Activated naive CD8-positive, alpha-beta T cell treated with anti-CD3 and anti-CD28 coated beads, Interleukin-2, amount 50 U/mL, for 24 hours (primary cell): Measurements from ENCODE around the gene PEX3.
"Not testable (repeated sequence)": the region's sequence is repeated elsewhere in the genome, so short reads cannot be mapped to it uniquely, and the experiment has no call there.

ENCODE experiments used
- ATAC-seq: fragments of 150-1000 bp; cut with Tn5 transposase; one replicate; pipeline ENCODE4 v1.10.0; 2021
- DNase-seq: peaks from one replicate; pipeline ENCODE4 v3.0.0; 2021
- H3K27ac Mint-ChIP-seq: one replicate; pipeline ENCODE4 v1.8.0; 2021; ENCODE audit warnings: mild to moderate bottlenecking, mixed read lengths
- H3K27me3 Mint-ChIP-seq: one replicate; pipeline ENCODE4 v1.8.0; 2021; ENCODE audit warnings: mixed read lengths
- H3K36me3 Mint-ChIP-seq: one replicate; pipeline ENCODE4 v1.8.0; 2021; ENCODE audit warnings: low read depth, mixed read lengths
- H3K4me1 Mint-ChIP-seq: one replicate; pipeline ENCODE4 v1.8.0; 2021; ENCODE audit warnings: mixed read lengths
- H3K4me3 Mint-ChIP-seq: one replicate; pipeline ENCODE4 v1.8.0; 2021; ENCODE audit warnings: mild to moderate bottlenecking, moderate library complexity, mixed read lengths
- H3K9me3 Mint-ChIP-seq: one replicate; pipeline ENCODE4 v1.8.0; 2021; ENCODE audit warnings: mixed read lengths

Gene PEX3

GRCh38 chr6:143507358-143508145 is 56.9 kb downstream of the PEX3 start:
- Mint-ChIP-seq H3K4me1 (peaks cover 25% of the 10 kb centered on the region), H3K27ac (no peak overlapping the region), H3K36me3 (peaks cover 13% of the 10 kb centered on the region), H3K9me3 (no peaks in the 10 kb centered on the region), H3K4me3 (no peak overlapping the region), H3K27me3 (no peaks in the 10 kb centered on the region)
- no peak for DNase-seq
- ATAC-seq = no peak

DNA sequence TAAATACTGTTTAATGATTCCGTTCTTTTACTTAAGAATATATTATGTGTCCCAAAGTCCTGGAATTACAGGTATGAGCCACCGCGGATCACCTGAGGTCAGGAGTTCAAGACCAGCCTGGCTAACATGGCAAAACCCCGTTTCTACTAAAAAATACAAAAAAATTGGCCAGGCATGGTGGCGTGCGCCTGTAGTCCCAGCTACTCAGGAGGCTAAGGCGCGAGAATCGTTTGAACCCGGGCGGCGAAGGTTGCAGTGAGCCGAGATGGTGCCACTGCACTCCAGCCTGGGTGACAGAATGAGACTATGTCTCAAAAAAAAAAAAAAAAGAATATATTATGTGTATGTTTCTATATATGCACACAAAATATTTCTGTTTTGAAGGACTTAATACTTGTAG is 59.7 kb downstream of the PEX3 start:
- not testable (repeated sequence) for H3K27ac Mint-ChIP-seq, H3K27me3 Mint-ChIP-seq, H3K9me3 Mint-ChIP-seq, ATAC-seq, DNase-seq
- H3K4me1 Mint-ChIP-seq = peaks cover 32% of the 10 kb centered on the region
- peak overlapping the region; percentile 84 for H3K4me3 Mint-ChIP-seq
- peaks cover 15% of the 10 kb centered on the region for H3K36me3 Mint-ChIP-seq

DNA sequence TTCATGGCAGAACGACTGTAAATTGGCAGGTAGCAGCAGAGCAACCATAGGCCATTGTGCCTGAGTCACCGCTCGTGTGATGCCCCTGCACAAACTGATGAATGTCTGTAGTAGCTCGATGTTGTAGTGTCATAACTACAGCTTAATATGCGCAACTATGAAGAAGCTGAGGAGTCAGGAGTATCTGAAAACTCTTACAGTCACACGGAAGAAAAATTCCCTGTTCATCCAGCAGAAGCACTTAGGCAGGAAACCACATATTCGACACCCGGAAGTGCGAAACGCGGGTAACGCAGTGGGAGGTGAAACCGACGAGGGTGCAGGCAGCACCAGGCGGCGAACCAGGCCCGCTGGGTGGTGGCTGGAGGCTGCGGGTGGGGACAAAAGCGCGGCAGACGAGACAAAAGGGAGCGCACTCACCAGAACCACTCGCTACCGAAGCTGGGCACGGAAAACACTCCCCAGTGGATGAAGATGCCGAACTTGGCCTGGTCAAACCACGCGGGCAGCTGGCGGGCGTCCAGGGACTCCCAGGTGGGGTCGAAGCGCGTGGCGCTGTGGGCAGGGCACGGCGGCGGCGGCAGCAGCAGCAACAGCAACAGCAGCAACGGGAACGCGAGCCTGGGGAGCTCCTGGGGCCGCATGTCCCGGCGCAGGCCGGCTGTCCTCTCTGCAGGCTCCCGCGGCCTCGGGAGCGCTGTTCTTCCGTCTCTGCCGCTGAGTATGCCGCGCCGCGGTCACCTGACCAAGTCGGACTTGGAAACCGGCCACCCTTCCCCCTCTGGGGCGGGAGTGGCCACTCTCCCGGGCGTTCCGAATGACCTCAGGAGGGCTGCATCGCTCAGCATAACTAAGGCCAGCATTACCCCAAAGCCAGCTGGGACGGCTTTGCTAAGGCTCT is 60.6 kb downstream of the PEX3 start, which contains the start of gene FUCA2:
Gene FUCA2, minus strand, starts transcription at position 730 of the 901 bp plus-strand sequence. Its CDS starts 86 bp downstream, at position 644.
- ATAC-seq (peak; percentile 73), DNase-seq (peak; percentile 66)
- Mint-ChIP-seq H3K27ac (peak within 1 kb of the TSS; percentile 91), H3K36me3 (peaks cover 8% of the 10 kb centered on the region), H3K4me3 (peak within 1 kb of the TSS; percentile 84), H3K4me1 (peaks cover 27% of the 10 kb centered on the region), H3K27me3 (no peaks in the 10 kb centered on the region), H3K9me3 (no peaks in the 10 kb centered on the region)

DNA sequence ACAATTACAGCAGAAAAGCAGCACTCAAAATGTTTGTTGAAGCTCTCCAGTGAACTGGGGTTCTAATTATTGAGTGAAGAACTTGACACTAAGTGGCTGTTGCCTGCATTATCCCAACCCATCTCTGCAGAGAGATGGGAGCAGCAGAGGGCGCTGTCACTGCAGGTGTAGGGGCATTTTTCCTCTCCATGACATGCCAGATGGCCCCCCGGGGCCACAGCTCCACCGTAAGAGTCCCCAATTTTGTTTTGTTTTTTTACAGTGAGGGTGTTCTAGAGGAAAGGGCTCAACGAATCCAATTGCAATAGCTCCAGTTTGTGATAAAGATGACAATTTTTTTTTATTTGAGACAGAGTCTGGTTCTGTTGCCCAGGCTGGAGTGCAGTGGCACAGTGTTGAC is 62.8 kb downstream of the PEX3 start:
- no peaks in the 10 kb centered on the region for H3K27me3 Mint-ChIP-seq
- DNase-seq (peak; percentile 47), ATAC-seq (no peak)
- H3K4me1 Mint-ChIP-seq = peaks cover 32% of the 10 kb centered on the region
- H3K9me3 Mint-ChIP-seq = no peaks in the 10 kb centered on the region
- no peak overlapping the region for H3K27ac Mint-ChIP-seq
- no peak overlapping the region for H3K4me3 Mint-ChIP-seq
- peaks cover 2% of the 10 kb centered on the region for H3K36me3 Mint-ChIP-seq

- DNase-seq = no peak
- no peak for ATAC-seq
- no peak overlapping the region for H3K4me3 Mint-ChIP-seq
- peaks cover 28% of the 10 kb centered on the region for H3K4me1 Mint-ChIP-seq
- no peaks in the 10 kb centered on the region for H3K9me3 Mint-ChIP-seq
- H3K27ac Mint-ChIP-seq = no peak overlapping the region
- no peaks in the 10 kb centered on the region for H3K27me3 Mint-ChIP-seq
- H3K36me3 Mint-ChIP-seq = peaks cover 2% of the 10 kb centered on the region
Measured at GRCh38 chr6:143515061-143515760, 64.6 kb downstream of the PEX3 start.

DNA sequence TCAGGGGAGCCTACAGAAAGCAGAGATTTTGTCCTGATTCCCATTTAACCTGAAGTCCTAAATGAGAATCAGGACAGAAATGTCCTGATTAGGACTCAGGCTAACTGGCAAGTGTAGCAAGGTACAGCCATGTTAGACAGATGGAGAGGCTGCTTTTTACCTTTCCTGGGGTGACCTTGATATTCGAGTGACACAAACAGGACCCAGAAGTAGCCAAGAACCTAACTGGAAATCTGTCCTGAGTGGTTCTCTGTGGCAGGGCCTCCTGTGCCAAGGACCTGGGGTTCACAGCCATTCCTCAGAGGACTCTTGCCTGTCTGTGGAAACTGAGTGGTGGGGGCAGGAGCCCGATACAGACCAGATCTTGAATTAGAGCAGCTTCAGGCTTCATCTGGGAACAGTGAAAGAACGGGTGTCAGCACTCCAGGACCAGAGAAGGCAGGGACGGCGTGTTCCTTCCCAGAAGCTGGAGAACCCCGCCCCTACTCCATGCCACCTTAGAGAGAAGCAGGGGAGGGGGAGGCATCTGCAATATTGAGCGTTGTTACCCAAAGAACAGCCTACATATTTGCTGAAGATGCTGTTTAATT is 65.3 kb downstream of the PEX3 start:
- ATAC-seq = no peak

GRCh38 chr6:143516690-143517446 is 66.3 kb downstream of the PEX3 start:
- Mint-ChIP-seq H3K27ac (peak overlapping the region; percentile 17), H3K4me1 (peaks cover 14% of the 10 kb centered on the region), H3K27me3 (no peaks in the 10 kb centered on the region), H3K4me3 (no peak overlapping the region), H3K36me3 (peaks cover 2% of the 10 kb centered on the region), H3K9me3 (no peaks in the 10 kb centered on the region)
- ATAC-seq (no peak), DNase-seq (no peak)

More for the DNA sequence above, 65.3 kb downstream of the PEX3 start:
- DNase-seq = no peak
- H3K4me1 Mint-ChIP-seq = peaks cover 23% of the 10 kb centered on the region
- peaks cover 2% of the 10 kb centered on the region for H3K36me3 Mint-ChIP-seq
- no peak overlapping the region for H3K27ac Mint-ChIP-seq
- H3K27me3 Mint-ChIP-seq = no peaks in the 10 kb centered on the region
- no peak overlapping the region for H3K4me3 Mint-ChIP-seq
- no peaks in the 10 kb centered on the region for H3K9me3 Mint-ChIP-seq

DNA sequence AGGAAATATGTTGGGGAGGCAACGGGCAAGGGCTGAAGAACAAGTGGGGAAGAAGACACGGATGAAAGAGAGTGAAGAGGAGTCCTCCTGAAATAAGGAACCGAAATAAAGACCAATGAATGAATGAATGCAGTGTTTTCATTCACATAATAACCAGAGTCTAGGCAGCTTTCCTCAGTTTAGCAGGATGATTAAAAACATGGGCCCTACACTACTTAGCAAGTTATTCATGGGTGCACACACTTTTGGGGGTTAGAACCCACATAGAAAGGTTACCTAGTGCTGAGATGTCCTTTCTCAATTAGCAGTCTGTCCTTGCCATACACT is 66.8 kb downstream of the PEX3 start:
- H3K27me3 Mint-ChIP-seq = no peaks in the 10 kb centered on the region
- H3K36me3 Mint-ChIP-seq = peaks cover 2% of the 10 kb centered on the region
- no peak for DNase-seq
- peaks cover 12% of the 10 kb centered on the region for H3K4me1 Mint-ChIP-seq
- H3K4me3 Mint-ChIP-seq = no peak overlapping the region
- no peak for ATAC-seq
- H3K27ac Mint-ChIP-seq = peak overlapping the region; percentile 17
- H3K9me3 Mint-ChIP-seq = no peaks in the 10 kb centered on the region

DNA sequence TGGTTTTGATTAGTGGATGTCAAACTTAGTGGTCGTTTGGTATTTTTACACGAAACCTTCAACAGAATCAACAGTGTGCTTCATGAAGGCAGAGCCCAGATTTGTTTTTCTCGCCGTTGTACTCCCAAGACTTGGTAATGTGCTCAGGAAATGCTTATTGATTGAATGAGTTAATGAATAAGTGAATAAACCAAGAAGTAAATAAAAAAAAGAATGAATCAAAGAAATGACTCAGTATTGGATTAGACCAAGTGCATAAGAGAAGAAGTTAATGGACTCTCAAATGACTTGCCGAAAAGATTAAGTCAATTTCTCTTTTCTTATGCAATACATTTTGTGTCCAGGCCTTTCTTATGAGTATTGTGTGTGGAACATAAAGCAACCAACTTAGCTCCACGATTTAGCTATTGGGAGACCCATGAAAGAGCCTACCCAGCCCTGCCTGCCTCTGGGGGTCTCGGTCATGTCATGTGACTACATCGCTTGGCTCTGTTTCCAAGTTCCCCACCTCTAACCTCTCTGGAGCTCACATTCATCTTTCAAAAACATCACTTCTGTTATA is 71.5 kb downstream of the PEX3 start:
- Mint-ChIP-seq H3K27me3 (no peaks in the 10 kb centered on the region), H3K9me3 (peaks cover 4% of the 10 kb centered on the region), H3K27ac (no peak overlapping the region), H3K4me1 (no peaks in the 10 kb centered on the region), H3K36me3 (no peaks in the 10 kb centered on the region), H3K4me3 (no peak overlapping the region)
- ATAC-seq (no peak), DNase-seq (no peak)

- Mint-ChIP-seq H3K4me3 (no peak overlapping the region), H3K36me3 (no peaks in the 10 kb centered on the region), H3K27ac (no peak overlapping the region), H3K9me3 (peaks cover 4% of the 10 kb centered on the region), H3K4me1 (peaks cover 12% of the 10 kb centered on the region), H3K27me3 (no peaks in the 10 kb centered on the region)
- ATAC-seq (no peak), DNase-seq (no peak)
Measured at GRCh38 chr6:143525356-143525755, 74.8 kb downstream of the PEX3 start.

DNA sequence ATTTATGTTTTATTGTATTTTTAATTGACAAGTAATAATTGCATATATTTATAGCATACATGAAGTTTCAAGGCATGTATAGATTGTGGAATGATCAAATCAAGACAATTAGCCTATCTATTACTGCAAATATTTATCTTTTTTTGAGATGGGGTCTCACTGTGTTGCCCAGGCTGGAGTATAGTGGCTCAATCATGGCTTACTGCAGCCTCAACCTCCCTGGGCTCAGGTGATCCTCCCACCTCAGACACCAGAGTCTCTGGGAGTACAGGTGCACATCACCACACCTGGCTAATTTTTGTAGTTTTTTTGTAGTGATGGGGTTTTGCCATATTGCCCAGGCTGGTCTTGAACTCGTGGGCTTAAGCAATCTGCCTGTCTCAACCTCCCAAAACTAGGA is 77.1 kb downstream of the PEX3 start:
- H3K27me3 Mint-ChIP-seq = no peaks in the 10 kb centered on the region
- peaks cover 4% of the 10 kb centered on the region for H3K9me3 Mint-ChIP-seq
- H3K27ac Mint-ChIP-seq = no peak overlapping the region
- ATAC-seq (no peak), DNase-seq (no peak)
- peaks cover 12% of the 10 kb centered on the region for H3K4me1 Mint-ChIP-seq
- no peak overlapping the region for H3K4me3 Mint-ChIP-seq
- H3K36me3 Mint-ChIP-seq = no peaks in the 10 kb centered on the region

- no peak for DNase-seq
- Mint-ChIP-seq H3K4me1 (peaks cover 12% of the 10 kb centered on the region), H3K4me3 (no peak overlapping the region), H3K36me3 (no peaks in the 10 kb centered on the region), H3K27ac (peak overlapping the region; percentile 68), H3K9me3 (peaks cover 4% of the 10 kb centered on the region), H3K27me3 (no peaks in the 10 kb centered on the region)
- peak; percentile 20 for ATAC-seq
Measured at GRCh38 chr6:143528164-143528811, 77.7 kb downstream of the PEX3 start.

- no peak for DNase-seq
- ATAC-seq = peak; percentile 64
- Mint-ChIP-seq H3K36me3 (no peaks in the 10 kb centered on the region), H3K27ac (no peak overlapping the region), H3K4me3 (no peak overlapping the region), H3K9me3 (no peaks in the 10 kb centered on the region), H3K4me1 (peaks cover 12% of the 10 kb centered on the region), H3K27me3 (no peaks in the 10 kb centered on the region)
Measured at GRCh38 chr6:143529095-143529494, 78.5 kb downstream of the PEX3 start.
